Measurements from ENCODE around the gene PDIA2.

- TF ChIP-seq RAD21 (IDR thresholded peaks at IDR 0.05; ENCODE audit: low read length) (no peak), CTCF (IDR thresholded peaks at IDR 0.05) (no peak), RCOR1 (IDR thresholded peaks at IDR 0.05; ENCODE audit: low read length) (no peak), FOSL2 (IDR thresholded peaks at IDR 0.05; ENCODE audit: borderline replicate concordance, low read depth) (no peak), EP300 (IDR thresholded peaks at IDR 0.05; ENCODE audit: borderline replicate concordance in 1 of 2, low read depth in 1 of 2, low read length in 1 of 2) (no peak), MXI1 (IDR thresholded peaks at IDR 0.05; ENCODE audit: low read depth, low read length) (no peak), FOXJ3 (CRISPR knock-in tag; IDR thresholded peaks at IDR 0.05) (no peak), FOXM1 (IDR thresholded peaks at IDR 0.05; ENCODE audit: low read depth) (no peak), TAF1 (IDR thresholded peaks at IDR 0.05; ENCODE audit: borderline replicate concordance, low read depth, low read length) (no peak), RFX5 (IDR thresholded peaks at IDR 0.05; ENCODE audit: low read length) (no peak), USF2 (IDR thresholded peaks at IDR 0.05; ENCODE audit: borderline replicate concordance, low read depth, low read length) (no peak), YY1 (IDR thresholded peaks at IDR 0.05; ENCODE audit: low read depth) (no peak), REST (IDR thresholded peaks at IDR 0.05; ENCODE audit: low read depth, low read length) (no peak), EZH2phosphoT487 (IDR thresholded peaks at IDR 0.05; ENCODE audit: borderline replicate concordance, low read depth) (no peak)
Observed at GRCh38 chr16:263944-264343, 19.0 kb upstream of the PDIA2 start.
